Astrocyte (in vitro differentiated cells and primary cell): ENCODE measurements around the gene TFB1M. TPM values are rescaled to one million over a fixed set of nuclear protein-coding genes. Genes with fewer than 3 reads are reported as not detected.

Source experiments
- DNase-seq: peaks from one replicate; pipeline ENCODE4 v3.0.0-alpha.2; 2010; ENCODE audit warnings: low read depth
- FAIRE-seq: peaks from 2 replicates; lab custom pipeline; 2011; peaks lifted over from hg19 to GRCh38; lab: Jason Lieb, UNC
- H2AFZ ChIP-seq: 2 replicates; pipeline ENCODE4 v1.6.0; 2012; ENCODE audit warnings: low read depth, low read length, inconsistent platforms
- H3K27ac ChIP-seq: 2 replicates; pipeline ENCODE4 v1.5.1; 2011; ENCODE audit warnings: low read depth, low read length, inconsistent platforms
- H3K27me3 ChIP-seq: 2 replicates; pipeline ENCODE4 v1.6.0; 2011; ENCODE audit warnings: low read length, inconsistent platforms; ENCODE audit not compliant: insufficient read depth
- H3K36me3 ChIP-seq: 2 replicates; pipeline ENCODE4 v1.5.1; 2011; ENCODE audit warnings: low read length, inconsistent platforms; ENCODE audit not compliant: insufficient read depth
- H3K4me1 ChIP-seq: 2 replicates; pipeline ENCODE4 v1.5.1; 2011; ENCODE audit warnings: low read length, inconsistent platforms; ENCODE audit not compliant: insufficient read depth
- H3K4me2 ChIP-seq: 2 replicates; pipeline ENCODE4 v1.6.0; 2012; ENCODE audit warnings: low read length, inconsistent platforms
- H3K4me3 ChIP-seq: 2 replicates; pipeline ENCODE4 v1.5.1; 2011; ENCODE audit warnings: low read depth, mild to moderate bottlenecking, low read length, inconsistent platforms; ENCODE audit not compliant: insufficient read depth
- H3K79me2 ChIP-seq: 2 replicates; pipeline ENCODE4 v1.6.0; 2012; ENCODE audit warnings: mild to moderate bottlenecking, low read length, inconsistent platforms; ENCODE audit not compliant: insufficient read depth
- H3K9ac ChIP-seq: 2 replicates; pipeline ENCODE4 v1.6.0; 2012; ENCODE audit warnings: mild to moderate bottlenecking, low read length, inconsistent platforms
- H3K9me3 ChIP-seq: 2 replicates; pipeline ENCODE4 v1.5.1; 2012; ENCODE audit warnings: low read depth, mild to moderate bottlenecking, low read length, inconsistent platforms; ENCODE audit not compliant: insufficient read depth
- H4K20me1 ChIP-seq: 2 replicates; pipeline ENCODE4 v1.6.0; 2012; ENCODE audit warnings: low read length, inconsistent platforms; ENCODE audit not compliant: insufficient read depth
- H3K27ac Mint-ChIP-seq: one replicate; pipeline ENCODE4 v1.8.0; 2021; ENCODE audit warnings: mild to moderate bottlenecking, mixed read lengths; ENCODE audit not compliant: unreplicated experiment
- H3K27me3 Mint-ChIP-seq: one replicate; pipeline ENCODE4 v1.8.0; 2021; ENCODE audit warnings: low read depth, mixed read lengths; ENCODE audit not compliant: unreplicated experiment
- H3K36me3 Mint-ChIP-seq: one replicate; pipeline ENCODE4 v1.8.0; 2021; ENCODE audit warnings: low read depth, mixed read lengths; ENCODE audit not compliant: unreplicated experiment
- H3K4me1 Mint-ChIP-seq: one replicate; pipeline ENCODE4 v1.8.0; 2021; ENCODE audit warnings: low read depth, mixed read lengths; ENCODE audit not compliant: unreplicated experiment
- H3K4me3 Mint-ChIP-seq: one replicate; pipeline ENCODE4 v1.8.0; 2021; ENCODE audit warnings: mild to moderate bottlenecking, moderate library complexity, mixed read lengths; ENCODE audit not compliant: unreplicated experiment
- H3K9me3 Mint-ChIP-seq: one replicate; pipeline ENCODE4 v1.8.0; 2021; ENCODE audit warnings: mild to moderate bottlenecking, mixed read lengths; ENCODE audit not compliant: unreplicated experiment
- EZH2 ChIP-seq: IDR thresholded peaks from 2 replicates; pipeline ENCODE4 v1.6.1; 2012; ENCODE audit warnings: mild to moderate bottlenecking, low read length, inconsistent platforms; ENCODE audit not compliant: insufficient read depth
- total RNA-seq: library from RNA; stranded (reverse); gene quantifications from 2 replicates; pipeline ENCODE4 v1.2.1, GENCODE V29; 2021
- TF ChIP-seq, protein P1 (sequence below): IDR thresholded peaks from 2 replicates; pipeline ENCODE4 v1.5.1; 2011; ENCODE audit warnings: low read depth, mild to moderate bottlenecking, inconsistent platforms, low read length, moderate library complexity; ENCODE audit not compliant: insufficient read depth

Gene TFB1M
- total RNA-seq, 1 donor from 2014 or later, result 24.1 TPM

GRCh38 chr6:155330922-155331321 is 16.6 kb upstream of the TFB1M start:
- H3K9me3 ChIP-seq, result no peaks in the 10 kb centered on the region
- Mint-ChIP-seq H3K4me3 (no peak overlapping the region), H3K27ac (no peak overlapping the region), H3K27me3 (no peaks in the 10 kb centered on the region), H3K4me1 (peaks cover 12% of the 10 kb centered on the region), H3K9me3 (peaks cover 8% of the 10 kb centered on the region), H3K36me3 (no peaks in the 10 kb centered on the region)
- H3K27me3 ChIP-seq, result no peaks in the 10 kb centered on the region
- no peak overlapping the region for H3K9ac ChIP-seq
- no peaks in the 10 kb centered on the region for H3K79me2 ChIP-seq
- H3K4me1 ChIP-seq, result peaks cover 3% of the 10 kb centered on the region
- H3K4me3 ChIP-seq, result no peak overlapping the region
- H4K20me1 ChIP-seq, result no peaks in the 10 kb centered on the region
- no peaks in the 10 kb centered on the region for H3K36me3 ChIP-seq
- DNase-seq, result no peak
- H2AFZ ChIP-seq, result no peak overlapping the region
- no peak overlapping the region for H3K4me2 ChIP-seq
- no peak for TF ChIP-seq EZH2
- TF ChIP-seq, protein P1, sequence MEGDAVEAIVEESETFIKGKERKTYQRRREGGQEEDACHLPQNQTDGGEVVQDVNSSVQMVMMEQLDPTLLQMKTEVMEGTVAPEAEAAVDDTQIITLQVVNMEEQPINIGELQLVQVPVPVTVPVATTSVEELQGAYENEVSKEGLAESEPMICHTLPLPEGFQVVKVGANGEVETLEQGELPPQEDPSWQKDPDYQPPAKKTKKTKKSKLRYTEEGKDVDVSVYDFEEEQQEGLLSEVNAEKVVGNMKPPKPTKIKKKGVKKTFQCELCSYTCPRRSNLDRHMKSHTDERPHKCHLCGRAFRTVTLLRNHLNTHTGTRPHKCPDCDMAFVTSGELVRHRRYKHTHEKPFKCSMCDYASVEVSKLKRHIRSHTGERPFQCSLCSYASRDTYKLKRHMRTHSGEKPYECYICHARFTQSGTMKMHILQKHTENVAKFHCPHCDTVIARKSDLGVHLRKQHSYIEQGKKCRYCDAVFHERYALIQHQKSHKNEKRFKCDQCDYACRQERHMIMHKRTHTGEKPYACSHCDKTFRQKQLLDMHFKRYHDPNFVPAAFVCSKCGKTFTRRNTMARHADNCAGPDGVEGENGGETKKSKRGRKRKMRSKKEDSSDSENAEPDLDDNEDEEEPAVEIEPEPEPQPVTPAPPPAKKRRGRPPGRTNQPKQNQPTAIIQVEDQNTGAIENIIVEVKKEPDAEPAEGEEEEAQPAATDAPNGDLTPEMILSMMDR, result no peak
- no peak for FAIRE-seq
- no peak overlapping the region for H3K27ac ChIP-seq

DNA sequence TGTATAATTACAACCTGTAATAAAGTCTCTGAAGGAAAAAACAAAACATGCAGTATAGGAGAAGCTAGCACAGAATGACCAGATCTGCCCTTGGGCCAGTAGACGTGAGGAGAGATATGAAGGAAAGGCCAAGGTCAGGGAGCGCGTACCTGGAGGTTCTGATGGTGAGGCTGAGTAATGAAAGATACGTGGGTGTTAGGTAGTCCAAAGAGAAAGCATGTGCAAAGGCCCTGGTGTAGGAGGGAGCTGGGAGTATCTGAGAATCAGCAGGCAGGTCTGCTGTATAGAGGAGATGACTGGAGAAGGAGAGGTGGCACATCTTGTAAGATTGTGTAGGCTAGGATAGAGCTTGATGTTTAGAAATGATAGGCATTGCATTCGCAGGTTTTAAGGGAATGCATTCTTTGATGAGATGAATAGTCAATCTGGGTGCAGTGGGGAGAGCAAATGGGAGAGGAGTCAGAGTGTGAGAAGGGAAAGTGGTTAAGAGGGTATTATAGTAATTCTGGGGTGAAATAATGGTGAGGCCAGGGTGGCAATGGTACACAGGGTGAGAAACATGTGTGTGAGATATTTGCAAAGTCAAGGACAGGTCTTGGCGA is 15.9 kb upstream of the TFB1M start:
- Histone ChIP-seq H3K79me2 (no peaks in the 10 kb centered on the region), H3K4me1 (peaks cover 3% of the 10 kb centered on the region), H3K9me3 (no peaks in the 10 kb centered on the region), H3K9ac (no peak overlapping the region), H2AFZ (no peak overlapping the region), H3K36me3 (no peaks in the 10 kb centered on the region), H3K4me3 (no peak overlapping the region), H3K4me2 (no peak overlapping the region), H3K27ac (no peak overlapping the region), H3K27me3 (no peaks in the 10 kb centered on the region), H4K20me1 (no peaks in the 10 kb centered on the region)
- H3K36me3 Mint-ChIP-seq, result no peaks in the 10 kb centered on the region
- H3K27ac Mint-ChIP-seq, result no peak overlapping the region
- TF ChIP-seq, protein P1, result no peak
- TF ChIP-seq EZH2, result no peak
- DNase-seq (no peak), FAIRE-seq (no peak)
- H3K9me3 Mint-ChIP-seq, result peaks cover 1% of the 10 kb centered on the region
- peaks cover 12% of the 10 kb centered on the region for H3K4me1 Mint-ChIP-seq
- H3K4me3 Mint-ChIP-seq, result peak overlapping the region; percentile 55
- H3K27me3 Mint-ChIP-seq, result no peaks in the 10 kb centered on the region

DNA sequence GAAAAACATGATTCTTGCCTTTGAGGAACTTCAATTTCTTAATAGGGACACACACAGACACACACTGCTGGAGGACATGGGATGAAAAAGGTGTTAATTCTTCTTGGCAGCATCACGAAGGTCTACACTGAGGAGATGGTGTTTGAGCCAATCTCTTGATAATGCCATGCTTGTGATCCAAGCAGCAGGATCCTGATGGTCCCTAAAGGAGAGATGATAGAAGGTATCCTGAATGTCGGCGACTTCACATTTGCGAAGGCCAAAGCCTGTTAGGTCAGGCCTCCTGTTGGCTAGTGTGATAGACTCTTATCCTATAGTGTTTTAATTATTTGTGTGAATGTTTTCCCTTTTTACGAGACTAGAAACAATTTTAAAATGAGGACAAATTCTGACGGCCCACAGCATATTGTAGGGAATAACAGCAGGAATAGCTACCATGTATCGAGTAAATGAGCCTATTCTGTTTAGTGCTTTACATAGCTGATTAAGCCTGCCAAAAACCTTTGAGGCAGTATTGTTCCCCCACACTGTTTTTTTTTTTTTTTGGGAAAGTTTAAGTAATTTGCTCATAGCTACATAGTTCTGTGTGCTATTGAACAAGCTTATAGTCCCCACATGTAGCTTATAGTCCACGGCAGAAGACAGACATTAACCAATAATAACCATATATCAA is 15.3 kb upstream of the TFB1M start:
- no peak for FAIRE-seq

More for the DNA sequence above, 15.3 kb upstream of the TFB1M start:
- no peaks in the 10 kb centered on the region for H3K36me3 ChIP-seq
- no peak overlapping the region for H3K27ac ChIP-seq
- no peaks in the 10 kb centered on the region for H4K20me1 ChIP-seq
- Mint-ChIP-seq H3K4me3 (no peak overlapping the region), H3K4me1 (peaks cover 12% of the 10 kb centered on the region), H3K36me3 (no peaks in the 10 kb centered on the region), H3K9me3 (no peaks in the 10 kb centered on the region), H3K27me3 (no peaks in the 10 kb centered on the region), H3K27ac (no peak overlapping the region)
- no peak for DNase-seq
- H3K79me2 ChIP-seq, result no peaks in the 10 kb centered on the region
- H3K9me3 ChIP-seq, result no peaks in the 10 kb centered on the region
- H3K4me2 ChIP-seq, result no peak overlapping the region
- H3K27me3 ChIP-seq, result no peaks in the 10 kb centered on the region
- no peak overlapping the region for H3K9ac ChIP-seq
- no peak overlapping the region for H3K4me3 ChIP-seq
- no peak overlapping the region for H2AFZ ChIP-seq
- TF ChIP-seq, protein P1, result no peak
- TF ChIP-seq EZH2, result no peak
- H3K4me1 ChIP-seq, result peaks cover 3% of the 10 kb centered on the region
